HG03045 (cell line): ENCODE measurements around the gene CHAT.
"Not testable (repeated sequence)": the region's sequence is repeated elsewhere in the genome, so short reads cannot be mapped to it uniquely, and the experiment has no call there.

Source experiments
- ATAC-seq: cut with Tn5 transposase; IDR thresholded peaks from one replicate; pipeline ENCODE4 v1.9.1; 2021; ENCODE audit warnings: mild to moderate bottlenecking, moderate library complexity; ENCODE audit not compliant: unreplicated experiment

Gene CHAT

DNA sequence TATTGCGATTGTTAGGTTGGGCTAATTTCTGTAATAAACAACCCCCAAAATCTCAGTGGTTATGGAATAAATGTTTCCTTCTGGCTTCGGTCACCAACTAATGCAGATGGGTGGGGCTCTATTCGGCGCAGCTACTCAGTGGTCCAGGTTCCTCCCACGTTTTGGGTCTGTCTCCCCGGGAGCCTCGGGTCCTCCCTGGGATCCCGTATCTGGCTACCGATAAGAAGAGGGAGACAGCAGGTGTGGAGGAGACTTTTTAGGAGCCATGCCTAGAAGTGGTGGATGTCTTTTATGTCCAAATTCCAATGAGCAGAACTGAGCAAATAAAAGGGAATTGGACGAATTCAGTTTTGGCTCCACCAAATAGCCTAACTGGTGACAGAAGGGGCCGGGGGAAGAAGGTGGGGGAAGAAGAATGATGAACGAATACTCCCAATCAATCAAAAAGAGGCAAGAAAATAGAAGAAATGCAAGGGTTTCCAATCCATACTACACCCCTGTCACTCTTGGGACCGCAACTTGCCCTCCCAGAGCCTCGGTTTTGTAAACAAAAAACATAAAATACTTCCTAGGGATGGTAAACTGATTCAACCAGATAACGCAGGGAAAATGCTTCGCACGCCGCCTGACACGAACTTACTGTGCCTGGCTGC, 65.1 kb downstream of the CHAT start:
- ATAC-seq: no peak

DNA sequence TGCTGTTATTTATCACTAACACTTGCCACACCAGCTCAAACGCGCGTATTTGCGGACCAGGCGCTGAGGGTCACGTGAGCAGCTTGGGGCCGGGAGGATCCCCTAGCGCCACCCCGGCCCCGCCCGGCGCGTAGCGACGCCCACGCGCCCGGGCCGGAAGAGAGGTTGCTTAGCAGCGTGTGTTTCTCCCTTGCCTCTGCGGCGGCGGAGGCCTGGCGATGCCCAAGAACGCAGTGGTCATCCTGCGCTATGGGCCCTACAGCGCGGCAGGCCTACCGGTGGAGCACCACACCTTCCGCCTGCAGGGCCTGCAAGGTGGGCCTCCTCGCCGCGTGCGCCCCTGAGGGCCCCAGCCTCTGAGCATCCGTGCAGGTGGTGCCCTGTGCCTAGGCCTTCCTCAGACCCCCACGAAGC, 65.7 kb downstream of the CHAT start, which contains the start of gene C10orf53:
C10orf53 (plus strand) TSS at position 172 of the 414 bp plus-strand sequence; CDS start at position 219, 47 bp downstream.
- ATAC-seq: no peak

DNA sequence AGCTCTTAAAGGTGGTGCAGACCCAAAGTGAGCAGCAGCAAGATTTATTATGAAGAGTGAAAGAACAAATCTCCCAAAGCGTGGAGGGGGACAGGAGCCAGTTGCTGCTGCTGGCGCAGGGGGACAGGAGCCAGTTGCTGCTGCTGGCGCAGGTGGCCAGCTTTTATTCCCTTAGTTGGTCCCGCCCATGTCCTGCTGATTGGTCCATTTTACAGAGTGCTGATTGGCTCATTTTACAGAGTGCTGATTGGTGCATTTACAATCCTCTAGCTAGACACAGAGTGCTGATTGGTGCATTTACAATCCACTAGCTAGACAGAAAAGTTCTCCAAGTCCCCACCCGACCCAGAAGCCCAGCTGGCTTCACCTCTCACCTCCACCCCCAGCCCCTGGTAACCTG, 68.6 kb downstream of the CHAT start:
- ATAC-seq: not testable (repeated sequence)

DNA sequence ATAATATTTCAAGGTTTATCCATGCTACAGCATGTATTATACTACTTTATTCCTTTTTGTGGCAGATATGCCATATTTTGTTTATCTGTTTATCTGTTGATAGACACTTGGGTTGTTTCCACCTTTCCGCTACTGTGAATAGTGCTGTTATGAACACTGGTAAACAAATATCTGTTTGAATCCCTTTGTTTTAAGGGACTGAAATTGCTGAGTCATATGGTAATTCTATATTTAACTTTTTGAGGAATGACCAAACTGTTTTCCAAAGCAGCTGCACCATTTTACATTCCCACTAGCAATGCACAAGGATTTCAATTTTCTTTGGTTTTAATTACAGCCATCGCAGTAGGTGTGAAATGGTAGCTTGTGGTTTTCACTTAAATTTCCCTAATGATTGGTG, 69.0 kb downstream of the CHAT start:
- no peak for ATAC-seq

DNA sequence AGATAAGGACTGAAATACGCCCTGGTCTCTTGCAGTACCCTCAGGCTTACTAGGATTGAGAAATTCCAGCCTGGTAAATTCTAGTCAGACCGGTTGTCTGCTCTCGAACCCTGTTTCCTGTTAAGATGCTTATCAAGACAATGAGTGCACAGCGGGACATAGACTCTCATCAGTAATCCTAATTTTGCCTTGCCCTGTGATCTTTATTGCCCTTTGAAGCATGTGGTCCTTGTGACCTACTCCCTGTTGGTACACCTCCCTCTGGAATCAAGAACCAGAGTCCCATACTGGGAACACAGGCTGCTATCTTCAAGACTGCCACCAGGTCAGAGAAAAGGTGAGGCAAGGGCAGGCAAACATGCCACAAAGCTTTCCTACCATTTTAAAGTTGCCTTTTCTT, 72.8 kb downstream of the CHAT start:
- ATAC-seq: no peak

DNA sequence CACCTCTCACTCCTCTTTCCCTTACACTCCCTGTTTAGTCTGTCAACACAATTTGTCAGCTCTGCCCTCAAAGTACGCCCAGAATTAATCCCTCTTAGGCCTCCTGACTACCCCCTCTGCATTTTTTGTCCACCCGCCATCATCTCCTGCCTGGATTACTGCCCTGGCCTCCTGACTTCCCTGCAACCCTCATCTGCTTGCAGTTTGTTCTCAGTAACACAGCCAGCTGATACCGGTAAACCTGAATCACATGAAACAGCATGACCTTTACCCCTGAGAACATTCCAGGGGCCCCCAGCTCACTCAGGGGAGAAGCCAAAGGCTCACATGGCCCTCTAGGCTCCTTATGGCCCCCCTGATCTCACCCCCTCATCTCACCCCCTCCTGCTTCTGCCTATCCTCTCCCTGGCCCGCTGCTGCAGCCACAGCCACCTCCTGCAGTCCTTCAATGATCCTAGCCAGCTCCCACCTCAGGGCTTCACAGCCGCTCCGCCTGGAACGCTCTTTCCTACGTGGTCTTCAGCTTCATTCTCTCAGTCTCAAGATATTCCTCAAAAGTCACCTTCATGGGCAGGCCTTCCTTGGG, 74.5 kb downstream of the CHAT start:
- ATAC-seq: no peak

DNA sequence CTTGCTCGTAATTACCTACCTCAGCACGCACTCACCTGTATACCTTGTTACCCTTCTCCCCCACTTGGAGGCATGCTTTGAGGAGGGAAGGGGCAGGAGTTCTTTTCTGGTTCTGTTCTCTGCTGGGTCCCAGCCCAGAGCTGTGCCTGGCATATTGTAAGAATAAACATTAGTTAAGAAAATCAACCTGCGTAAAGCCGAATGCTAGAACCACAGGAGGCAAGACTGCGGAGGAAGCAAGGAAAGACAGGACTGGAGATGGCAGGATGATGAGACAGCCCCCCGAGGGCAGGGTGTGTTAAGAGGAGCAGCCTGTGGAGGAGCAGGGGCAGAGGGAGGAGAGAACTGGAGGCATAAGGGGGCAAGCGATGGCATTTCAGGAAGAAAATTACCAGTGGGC, 75.1 kb downstream of the CHAT start:
- no peak for ATAC-seq

DNA sequence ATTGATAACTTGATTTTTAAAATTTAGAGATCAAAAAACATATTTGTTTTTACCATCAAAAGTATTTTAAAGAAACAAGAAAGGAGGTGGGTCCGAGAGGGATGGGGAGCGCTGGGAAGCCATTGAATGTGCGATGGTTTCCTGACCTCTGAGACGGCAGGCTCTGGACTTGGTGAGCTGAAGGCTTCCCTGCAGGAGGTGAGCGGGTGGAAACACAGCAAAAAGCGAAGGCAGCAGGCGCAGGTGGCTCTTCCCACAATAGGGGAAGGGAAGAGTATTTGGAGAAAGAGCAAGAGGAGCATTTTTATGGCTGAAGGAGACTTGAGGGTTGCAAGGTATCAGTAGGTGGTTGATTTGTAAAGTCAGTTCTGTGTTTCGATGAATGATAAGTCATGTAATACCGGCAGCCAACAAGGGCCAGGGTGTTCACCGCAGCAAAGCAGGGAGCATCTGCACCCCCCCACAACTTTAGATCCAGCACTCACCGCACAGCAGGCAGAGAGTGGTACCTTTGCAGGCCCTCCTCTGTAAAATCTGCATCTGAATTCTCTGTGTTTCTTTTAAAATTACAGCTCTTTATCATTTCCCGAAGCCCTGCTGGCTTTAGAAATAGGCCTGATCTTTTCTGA, 76.2 kb downstream of the CHAT start:
- ATAC-seq: no peak

DNA sequence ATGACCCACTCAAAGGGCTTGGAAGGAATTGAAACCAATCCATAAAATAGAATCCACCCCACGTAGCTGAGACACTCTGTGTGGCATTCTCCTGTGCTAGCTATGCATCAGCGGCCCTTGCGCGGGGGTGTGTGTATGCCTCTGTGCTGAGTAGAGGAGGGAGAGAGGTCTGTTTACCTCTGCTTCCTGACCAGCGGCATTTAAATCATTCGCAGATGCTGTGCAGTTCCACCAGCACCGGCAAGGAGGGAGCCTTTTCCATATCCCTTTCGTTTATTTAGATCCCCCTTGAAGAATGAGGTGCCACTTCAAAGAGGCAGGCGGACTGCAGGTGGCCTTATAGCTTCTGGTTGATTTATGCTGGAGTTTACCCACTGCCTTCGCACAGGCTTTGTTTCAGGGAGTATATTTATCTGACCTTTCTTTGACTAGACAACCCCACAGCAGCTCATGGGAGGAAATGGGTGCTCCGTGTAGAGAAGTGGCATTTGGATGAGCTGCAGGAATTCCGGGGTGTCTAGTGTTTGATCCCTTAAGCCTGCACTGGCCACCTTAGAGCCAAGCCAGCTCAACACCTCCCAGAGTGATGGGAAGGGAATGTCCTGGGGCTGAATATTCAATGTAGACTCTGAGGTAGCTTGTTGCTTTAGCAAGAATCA, 77.0 kb downstream of the CHAT start:
- no peak for ATAC-seq

DNA sequence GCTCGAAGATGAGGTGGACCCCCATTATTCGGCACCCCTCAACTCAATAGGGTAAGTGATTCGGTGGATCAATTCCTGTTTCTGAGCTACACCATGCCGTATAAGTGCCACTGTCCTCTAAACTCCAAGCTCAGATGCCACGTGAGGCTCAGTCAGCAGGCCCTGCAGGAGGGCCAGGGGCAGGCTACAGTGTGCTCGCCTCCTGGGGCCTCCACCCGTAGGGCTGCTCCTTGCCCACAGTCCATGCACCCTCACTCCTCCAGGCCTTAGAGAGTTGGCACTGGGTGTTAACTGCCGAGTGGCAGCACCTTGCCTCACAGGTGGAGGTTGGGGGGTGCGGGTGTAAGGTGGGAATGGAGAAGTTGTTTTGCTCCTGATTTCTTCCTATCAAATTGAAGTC, 77.8 kb downstream of the CHAT start:
- no peak for ATAC-seq

DNA sequence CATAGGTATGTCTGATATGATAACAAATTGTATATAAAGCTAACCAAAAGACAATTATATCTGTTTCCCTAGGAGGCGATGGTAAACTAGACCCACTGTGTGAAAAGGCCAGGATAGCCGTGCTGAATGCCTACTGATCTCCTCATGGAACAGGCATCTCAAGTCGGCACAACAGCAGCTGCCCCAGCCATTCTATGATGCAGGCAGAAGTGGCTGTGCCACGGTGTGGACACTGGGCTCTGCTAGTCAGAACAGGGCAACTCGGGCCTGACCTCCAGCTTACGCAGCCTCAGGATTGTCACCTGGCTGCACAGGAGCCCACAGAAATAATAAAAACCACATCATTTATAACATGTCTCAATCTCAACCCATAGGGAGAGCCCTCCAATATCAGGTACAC, 80.6 kb downstream of the CHAT start:
- ATAC-seq: no peak

DNA sequence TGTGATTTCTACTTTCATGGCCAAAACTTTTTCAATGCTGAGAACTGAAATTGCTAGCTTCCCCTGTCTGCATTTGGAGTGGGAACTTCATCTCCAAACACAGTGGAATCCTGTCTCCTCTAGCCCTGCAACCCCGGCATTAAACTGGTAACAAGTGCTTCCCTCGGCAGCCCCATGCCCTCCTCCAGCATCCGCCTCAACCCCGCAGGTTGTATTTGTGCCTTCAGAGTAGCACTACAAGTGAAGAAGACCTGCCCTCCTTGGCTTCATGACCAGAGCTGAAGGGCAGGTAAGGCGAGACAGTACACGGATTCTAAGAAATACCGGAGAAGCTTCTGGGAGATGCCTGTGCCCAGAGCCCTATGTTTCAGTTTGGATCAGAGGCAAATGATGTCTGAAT, 82.5 kb downstream of the CHAT start:
- no peak for ATAC-seq

DNA sequence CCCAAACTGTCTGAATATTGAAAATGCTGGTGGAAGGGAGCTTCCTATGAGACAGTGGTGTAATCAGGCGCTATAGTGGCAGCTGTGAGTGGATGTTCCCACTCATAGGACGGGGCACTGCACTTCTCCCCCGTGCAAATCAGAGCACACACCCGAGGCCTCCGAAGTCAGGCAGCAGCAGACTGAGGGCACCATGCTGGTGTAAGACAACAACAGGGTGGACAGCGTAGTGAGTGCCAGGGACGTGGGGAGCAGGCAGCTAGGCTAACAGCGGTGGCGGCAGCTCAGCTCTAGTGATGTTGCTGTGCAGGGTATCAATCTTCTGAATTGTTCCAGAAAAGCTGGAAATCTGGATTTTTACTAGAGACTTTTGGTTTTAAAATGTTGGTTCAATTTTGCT, 84.8 kb downstream of the CHAT start:
- ATAC-seq: no peak

DNA sequence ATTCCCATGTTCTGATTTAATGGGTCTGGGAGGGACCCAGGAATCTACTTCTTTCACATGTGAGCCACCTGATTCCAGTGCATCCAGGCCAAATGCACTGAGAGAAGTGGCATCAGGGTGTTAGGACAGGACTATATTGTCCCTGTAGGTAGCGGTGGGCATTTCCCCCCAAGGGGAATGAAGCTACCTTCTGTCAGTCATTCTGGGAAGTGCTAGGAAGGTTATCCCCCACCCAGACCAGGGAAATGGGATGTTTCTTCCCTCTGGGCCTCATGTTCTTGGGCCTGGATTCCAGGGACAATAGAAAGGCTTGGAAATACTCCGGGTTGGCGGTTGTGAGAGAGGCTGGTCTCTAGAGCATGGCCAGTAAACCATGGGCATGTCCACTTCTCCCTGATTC, 86.4 kb downstream of the CHAT start:
- no peak for ATAC-seq

DNA sequence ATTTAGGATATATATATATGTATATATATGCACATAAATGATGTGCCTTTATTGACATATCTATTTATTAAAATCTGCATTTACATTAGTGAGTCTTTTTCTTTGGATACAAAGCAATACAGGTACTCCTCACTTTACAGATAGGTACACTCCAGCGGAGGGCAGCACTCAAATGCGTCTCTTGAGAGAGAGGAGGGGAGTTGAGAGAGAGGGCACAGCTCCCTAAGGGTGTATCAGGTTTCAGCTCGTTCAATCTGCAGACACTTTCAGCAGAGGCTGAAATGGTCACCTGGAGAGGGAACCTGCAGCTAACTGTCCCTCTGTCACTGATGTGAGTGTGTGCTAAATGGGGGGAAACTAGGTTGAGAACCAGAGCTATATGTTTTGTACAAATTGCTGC, 87.2 kb downstream of the CHAT start:
- ATAC-seq: no peak

DNA sequence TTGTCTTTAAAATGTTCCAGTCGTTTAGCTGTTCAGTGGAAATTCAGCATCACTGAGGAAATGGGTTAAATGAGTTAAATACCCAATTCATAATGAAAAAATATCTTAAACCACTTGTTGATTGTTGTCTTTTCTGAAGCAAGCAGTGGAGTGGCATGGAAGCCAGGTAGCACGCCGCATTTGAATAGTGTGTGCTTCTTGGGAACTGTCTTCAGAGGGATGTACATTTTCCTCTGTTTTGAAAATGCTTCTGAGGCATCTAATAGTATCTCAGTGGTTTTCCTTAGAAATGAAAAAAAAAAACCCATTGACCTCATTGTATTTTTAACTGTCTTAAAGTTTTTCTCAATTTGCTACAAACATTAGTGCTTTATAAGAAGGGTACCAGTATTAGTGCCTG, 93.7 kb downstream of the CHAT start:
- no peak for ATAC-seq

DNA sequence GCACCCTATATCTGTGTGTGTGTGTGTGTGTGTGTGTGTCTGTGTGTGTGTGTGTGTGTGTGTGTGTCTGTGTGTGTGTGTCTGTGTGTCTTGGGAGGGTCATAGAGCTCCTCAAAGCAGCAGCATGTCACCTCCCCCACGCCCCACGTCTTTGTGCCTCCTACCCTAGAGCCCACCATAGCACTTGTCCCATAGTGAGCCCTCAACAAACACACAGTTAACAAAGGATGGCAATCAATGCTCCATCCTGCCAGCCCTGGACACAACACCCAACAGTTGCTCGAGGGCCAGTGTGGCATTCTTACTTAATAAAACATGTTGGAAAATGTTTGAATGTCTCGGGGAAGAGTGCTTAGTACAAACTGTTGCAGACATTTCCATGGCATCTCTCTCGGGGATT, 96.1 kb downstream of the CHAT start:
- no peak for ATAC-seq

DNA sequence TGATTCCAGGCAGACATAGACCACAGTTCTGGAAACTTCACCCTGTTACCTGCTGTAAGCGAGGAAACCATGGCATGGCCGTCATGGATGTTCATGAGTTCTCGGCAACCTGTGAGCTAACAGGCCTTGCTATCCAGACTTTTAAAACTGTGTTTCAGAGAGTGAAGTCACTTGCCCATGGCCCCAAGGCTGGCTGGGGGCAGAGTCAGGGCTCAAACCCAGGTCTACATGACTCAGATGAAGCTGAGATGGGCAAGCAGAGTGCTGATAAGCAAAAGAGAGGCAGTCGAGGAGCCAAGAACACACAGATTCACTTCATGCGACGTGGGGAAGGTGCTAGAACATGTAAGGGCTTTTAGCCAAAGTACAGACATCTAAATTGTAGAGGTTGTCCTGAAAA, 97.1 kb downstream of the CHAT start:
- ATAC-seq: no peak

DNA sequence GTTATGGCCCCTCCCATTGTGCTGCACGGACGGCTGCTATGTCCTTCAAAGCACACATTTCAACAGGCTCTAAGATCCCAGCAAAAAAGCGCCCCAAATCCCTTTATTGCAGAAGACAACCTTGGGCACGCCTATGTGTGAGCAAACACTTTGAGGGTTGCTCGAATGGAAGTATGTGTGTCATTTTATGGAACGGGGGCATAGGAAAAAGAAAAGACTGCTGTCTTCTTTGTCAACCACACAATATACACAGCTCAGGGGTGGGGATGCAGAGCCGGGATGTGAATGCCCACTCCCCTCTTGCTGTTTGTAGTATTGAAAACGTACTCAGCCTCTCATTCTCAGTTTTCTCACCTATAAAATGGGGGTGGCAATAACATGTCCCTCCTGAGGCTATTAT, 97.6 kb downstream of the CHAT start:
- ATAC-seq: no peak

DNA sequence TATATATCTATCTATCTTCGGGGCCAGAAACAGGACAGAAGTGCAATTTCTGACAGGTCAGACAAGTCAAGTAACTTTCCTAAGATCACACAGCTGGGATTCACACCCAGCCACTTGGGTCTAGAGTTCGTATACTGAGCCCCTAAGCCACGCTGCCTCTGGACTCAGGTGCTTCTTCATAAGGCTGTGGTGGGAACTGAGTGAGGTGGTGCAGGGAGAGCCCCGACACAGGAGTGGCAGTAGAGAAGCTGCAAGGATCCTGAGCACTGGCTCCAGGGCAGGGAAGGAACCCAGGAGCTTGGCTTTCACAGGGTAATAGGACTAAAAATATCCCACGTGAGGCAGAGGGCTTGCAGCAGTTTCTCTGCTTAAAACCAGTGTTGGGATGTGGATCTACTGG, 99.4 kb downstream of the CHAT start:
- no peak for ATAC-seq
